ENCODE data around the gene KAT14.
"Not testable (repeated sequence)": the region's sequence is repeated elsewhere in the genome, so short reads cannot be mapped to it uniquely, and the experiment has no call there.

Gene KAT14

GRCh38 chr20:18100569-18100968 is 37.1 kb upstream of the KAT14 start:
- not testable (repeated sequence) for H3K27ac ChIP-seq (ENCODE audit: low read depth, low read length)

GRCh38 chr20:18101125-18101810 is 36.4 kb upstream of the KAT14 start:
- Histone ChIP-seq H3K4me1 (ENCODE audit: control insufficient read depth in 1 of 2, insufficient read depth in 2 of 2, low read length in 2 of 2) (no peaks in the 10 kb centered on the region), H3K9me3 (ENCODE audit: control insufficient read depth in 1 of 2, low read length in 2 of 2) (no peaks in the 10 kb centered on the region), H3K27ac (ENCODE audit: low read depth, low read length) (no peak overlapping the region), H3K4me3 (ENCODE audit: low read depth in 1 of 2, low read length in 2 of 2) (no peak overlapping the region), H3K27me3 (ENCODE audit: control insufficient read depth in 1 of 2, insufficient read depth in 2 of 2, low read length in 2 of 2) (peaks cover 0 to 3% of the 10 kb centered on the region in 2 donors), H3K36me3 (ENCODE audit: control insufficient read depth in 1 of 2, insufficient read depth in 2 of 2, low read length in 2 of 2) (no peaks in the 10 kb centered on the region), H3K9ac (ENCODE audit: low read depth in 1 of 2, low read length in 2 of 2) (no peak overlapping the region)

More at GRCh38 chr20:18100569-18100968, 37.1 kb upstream of the KAT14 start:
- not testable (repeated sequence) for H3K4me3 ChIP-seq (ENCODE audit: low read depth in 1 of 2, low read length in 2 of 2); H3K4me1 ChIP-seq (ENCODE audit: control insufficient read depth in 1 of 2, insufficient read depth in 2 of 2, low read length in 2 of 2); H3K36me3 ChIP-seq (ENCODE audit: control insufficient read depth in 1 of 2, insufficient read depth in 2 of 2, low read length in 2 of 2); H3K9ac ChIP-seq (ENCODE audit: low read depth in 1 of 2, low read length in 2 of 2); H3K9me3 ChIP-seq (ENCODE audit: control insufficient read depth in 1 of 2, low read length in 2 of 2); H3K27me3 ChIP-seq (ENCODE audit: control insufficient read depth in 1 of 2, insufficient read depth in 2 of 2, low read length in 2 of 2)

- H3K9me3 ChIP-seq (ENCODE audit: control insufficient read depth in 1 of 2, low read length in 2 of 2): no peaks in the 10 kb centered on the region
- H3K27me3 ChIP-seq (ENCODE audit: control insufficient read depth in 1 of 2, insufficient read depth in 2 of 2, low read length in 2 of 2): peaks cover 0 to 3% of the 10 kb centered on the region in 2 donors
- H3K4me1 ChIP-seq (ENCODE audit: control insufficient read depth in 1 of 2, insufficient read depth in 2 of 2, low read length in 2 of 2): no peaks in the 10 kb centered on the region
- H3K27ac ChIP-seq (ENCODE audit: low read depth, low read length): no peak overlapping the region
- no peaks in the 10 kb centered on the region for H3K36me3 ChIP-seq (ENCODE audit: control insufficient read depth in 1 of 2, insufficient read depth in 2 of 2, low read length in 2 of 2)
- no peak overlapping the region for H3K9ac ChIP-seq (ENCODE audit: low read depth in 1 of 2, low read length in 2 of 2)
- H3K4me3 ChIP-seq (ENCODE audit: low read depth in 1 of 2, low read length in 2 of 2): no peak overlapping the region
These were observed 34.2 kb upstream of the KAT14 start for GRCh38 chr20:18103497-18103896.

- no peaks in the 10 kb centered on the region for H3K9me3 ChIP-seq (ENCODE audit: control insufficient read depth in 1 of 2, low read length in 2 of 2)
- H3K27ac ChIP-seq (ENCODE audit: low read depth, low read length): no peak overlapping the region
- no peaks in the 10 kb centered on the region for H3K36me3 ChIP-seq (ENCODE audit: control insufficient read depth in 1 of 2, insufficient read depth in 2 of 2, low read length in 2 of 2)
- H3K27me3 ChIP-seq (ENCODE audit: control insufficient read depth in 1 of 2, insufficient read depth in 2 of 2, low read length in 2 of 2): no peaks in the 10 kb centered on the region
- no peak overlapping the region for H3K4me3 ChIP-seq (ENCODE audit: low read depth in 1 of 2, low read length in 2 of 2)
- no peak overlapping the region for H3K9ac ChIP-seq (ENCODE audit: low read depth in 1 of 2, low read length in 2 of 2)
- H3K4me1 ChIP-seq (ENCODE audit: control insufficient read depth in 1 of 2, insufficient read depth in 2 of 2, low read length in 2 of 2): no peaks in the 10 kb centered on the region
These were observed 29.3 kb upstream of the KAT14 start for GRCh38 chr20:18108326-18108725.

GRCh38 chr20:18128574-18128973 is 9.1 kb upstream of the KAT14 start:
- H3K4me1 ChIP-seq (ENCODE audit: control insufficient read depth in 1 of 2, insufficient read depth in 2 of 2, low read length in 2 of 2); H3K36me3 ChIP-seq (ENCODE audit: control insufficient read depth in 1 of 2, insufficient read depth in 2 of 2, low read length in 2 of 2); H3K27me3 ChIP-seq (ENCODE audit: control insufficient read depth in 1 of 2, insufficient read depth in 2 of 2, low read length in 2 of 2); H3K27ac ChIP-seq (ENCODE audit: low read depth, low read length); H3K9ac ChIP-seq (ENCODE audit: low read depth in 1 of 2, low read length in 2 of 2); H3K4me3 ChIP-seq (ENCODE audit: low read depth in 1 of 2, low read length in 2 of 2); H3K9me3 ChIP-seq (ENCODE audit: control insufficient read depth in 1 of 2, low read length in 2 of 2): not testable (repeated sequence)

- Histone ChIP-seq H3K27ac (ENCODE audit: low read depth, low read length) (no peak overlapping the region), H3K4me1 (ENCODE audit: control insufficient read depth in 1 of 2, insufficient read depth in 2 of 2, low read length in 2 of 2) (peaks cover 0 to 7% of the 10 kb centered on the region in 2 donors), H3K9me3 (ENCODE audit: control insufficient read depth in 1 of 2, low read length in 2 of 2) (no peaks in the 10 kb centered on the region), H3K4me3 (ENCODE audit: low read depth in 1 of 2, low read length in 2 of 2) (no peak overlapping the region), H3K27me3 (ENCODE audit: control insufficient read depth in 1 of 2, insufficient read depth in 2 of 2, low read length in 2 of 2) (no peaks in the 10 kb centered on the region), H3K36me3 (ENCODE audit: control insufficient read depth in 1 of 2, insufficient read depth in 2 of 2, low read length in 2 of 2) (no peaks in the 10 kb centered on the region), H3K9ac (ENCODE audit: low read depth in 1 of 2, low read length in 2 of 2) (no peak overlapping the region)
These were observed 5.0 kb upstream of the KAT14 start for GRCh38 chr20:18132663-18133062.

GRCh38 chr20:18133962-18134361 is 3.7 kb upstream of the KAT14 start:
- H3K9ac ChIP-seq (ENCODE audit: low read depth in 1 of 2, low read length in 2 of 2): no peak overlapping the region
- H3K27ac ChIP-seq (ENCODE audit: low read depth, low read length): no peak overlapping the region
- no peaks in the 10 kb centered on the region for H3K9me3 ChIP-seq (ENCODE audit: control insufficient read depth in 1 of 2, low read length in 2 of 2)
- H3K36me3 ChIP-seq (ENCODE audit: control insufficient read depth in 1 of 2, insufficient read depth in 2 of 2, low read length in 2 of 2): no peaks in the 10 kb centered on the region
- no peak overlapping the region for H3K4me3 ChIP-seq (ENCODE audit: low read depth in 1 of 2, low read length in 2 of 2)
- no peaks in the 10 kb centered on the region for H3K27me3 ChIP-seq (ENCODE audit: control insufficient read depth in 1 of 2, insufficient read depth in 2 of 2, low read length in 2 of 2)
- H3K4me1 ChIP-seq (ENCODE audit: control insufficient read depth in 1 of 2, insufficient read depth in 2 of 2, low read length in 2 of 2): peaks cover 3 to 14% of the 10 kb centered on the region in 2 donors

- peak overlapping the region; percentile 83 to 98 for H3K4me3 ChIP-seq (ENCODE audit: low read depth in 1 of 2, low read length in 2 of 2)
- H3K27me3 ChIP-seq (ENCODE audit: control insufficient read depth in 1 of 2, insufficient read depth in 2 of 2, low read length in 2 of 2): no peaks in the 10 kb centered on the region
- peaks cover 15 to 29% of the 10 kb centered on the region in 2 donors for H3K4me1 ChIP-seq (ENCODE audit: control insufficient read depth in 1 of 2, insufficient read depth in 2 of 2, low read length in 2 of 2)
- peak overlapping the region; percentile 93 for H3K27ac ChIP-seq (ENCODE audit: low read depth, low read length)
- no peaks in the 10 kb centered on the region for H3K9me3 ChIP-seq (ENCODE audit: control insufficient read depth in 1 of 2, low read length in 2 of 2)
- peak overlapping the region; percentile 75 to 82 for H3K9ac ChIP-seq (ENCODE audit: low read depth in 1 of 2, low read length in 2 of 2)
- H3K36me3 ChIP-seq (ENCODE audit: control insufficient read depth in 1 of 2, insufficient read depth in 2 of 2, low read length in 2 of 2): peaks cover 7 to 10% of the 10 kb centered on the region in 2 donors
These were observed 561 bp downstream of the KAT14 start for GRCh38 chr20:18138266-18138582.

GRCh38 chr20:18138639-18139583 is 1.2 kb downstream of the KAT14 start:
- peak overlapping the region; percentile 93 for H3K27ac ChIP-seq (ENCODE audit: low read depth, low read length)
- no peaks in the 10 kb centered on the region for H3K27me3 ChIP-seq (ENCODE audit: control insufficient read depth in 1 of 2, insufficient read depth in 2 of 2, low read length in 2 of 2)
- peak overlapping the region; percentile 83 to 98 for H3K4me3 ChIP-seq (ENCODE audit: low read depth in 1 of 2, low read length in 2 of 2)
- H3K9me3 ChIP-seq (ENCODE audit: control insufficient read depth in 1 of 2, low read length in 2 of 2): no peaks in the 10 kb centered on the region
- H3K4me1 ChIP-seq (ENCODE audit: control insufficient read depth in 1 of 2, insufficient read depth in 2 of 2, low read length in 2 of 2): peaks cover 15 to 31% of the 10 kb centered on the region in 2 donors
- peak overlapping the region; percentile 75 to 82 for H3K9ac ChIP-seq (ENCODE audit: low read depth in 1 of 2, low read length in 2 of 2)
- H3K36me3 ChIP-seq (ENCODE audit: control insufficient read depth in 1 of 2, insufficient read depth in 2 of 2, low read length in 2 of 2): peaks cover 7 to 11% of the 10 kb centered on the region in 2 donors

- peaks cover 7 to 13% of the 10 kb centered on the region in 2 donors for H3K36me3 ChIP-seq (ENCODE audit: control insufficient read depth in 1 of 2, insufficient read depth in 2 of 2, low read length in 2 of 2)
- no peaks in the 10 kb centered on the region for H3K27me3 ChIP-seq (ENCODE audit: control insufficient read depth in 1 of 2, insufficient read depth in 2 of 2, low read length in 2 of 2)
- peaks cover 24 to 31% of the 10 kb centered on the region in 2 donors for H3K4me1 ChIP-seq (ENCODE audit: control insufficient read depth in 1 of 2, insufficient read depth in 2 of 2, low read length in 2 of 2)
- no peak overlapping the region for H3K27ac ChIP-seq (ENCODE audit: low read depth, low read length)
- H3K9ac ChIP-seq (ENCODE audit: low read depth in 1 of 2, low read length in 2 of 2): peak overlapping the region in 1 of 2 donors; percentile 82
- H3K4me3 ChIP-seq (ENCODE audit: low read depth in 1 of 2, low read length in 2 of 2): peak overlapping the region; percentile 83 to 98
- no peaks in the 10 kb centered on the region for H3K9me3 ChIP-seq (ENCODE audit: control insufficient read depth in 1 of 2, low read length in 2 of 2)
These were observed 2.2 kb downstream of the KAT14 start for GRCh38 chr20:18139832-18140231.

All from duodenal mucosa (tissue), 2 donors.